Smooth muscle cell of the brain vasculature (primary cell): ENCODE measurements around the gene OAT.
"Not testable (repeated sequence)": the region's sequence is repeated elsewhere in the genome, so short reads cannot be mapped to it uniquely, and the experiment has no call there.

Experiments
- DNase-seq: peaks from one replicate; pipeline ENCODE4 v3.0.0-alpha.2; 2012; ENCODE audit warnings: low read depth, low spot score

The OAT gene

GRCh38 chr10:124378881-124379471 is 39.7 kb downstream of the OAT start:
- DNase-seq: no peak

GRCh38 chr10:124378271-124378670 is 40.5 kb downstream of the OAT start:
- no peak for DNase-seq

GRCh38 chr10:124377101-124377500 is 41.6 kb downstream of the OAT start:
- no peak for DNase-seq

GRCh38 chr10:124376411-124376810 is 42.3 kb downstream of the OAT start:
- DNase-seq: no peak

GRCh38 chr10:124375691-124376090 is 43.0 kb downstream of the OAT start:
- no peak for DNase-seq

- no peak for DNase-seq
Observed at GRCh38 chr10:124375353-124375614, 43.4 kb downstream of the OAT start.

- no peak for DNase-seq
Observed at GRCh38 chr10:124374535-124375352, 44.0 kb downstream of the OAT start.

- no peak for DNase-seq
Observed at GRCh38 chr10:124372899-124373298, 45.8 kb downstream of the OAT start.

GRCh38 chr10:124370426-124370825 is 48.3 kb downstream of the OAT start:
- DNase-seq: no peak

GRCh38 chr10:124369986-124370385 is 48.7 kb downstream of the OAT start:
- no peak for DNase-seq

GRCh38 chr10:124369533-124369932 is 49.2 kb downstream of the OAT start:
- not testable (repeated sequence) for DNase-seq

GRCh38 chr10:124369066-124369465 is 49.7 kb downstream of the OAT start:
- no peak for DNase-seq

- DNase-seq: no peak
Observed at GRCh38 chr10:124367936-124368335, 50.8 kb downstream of the OAT start.

GRCh38 chr10:124367414-124367813 is 51.3 kb downstream of the OAT start:
- no peak for DNase-seq

- DNase-seq: no peak
Observed at GRCh38 chr10:124366825-124367224, 51.9 kb downstream of the OAT start.

GRCh38 chr10:124366343-124366742 is 52.4 kb downstream of the OAT start:
- no peak for DNase-seq

- DNase-seq: no peak
Observed at GRCh38 chr10:124364674-124365073, 54.0 kb downstream of the OAT start.

GRCh38 chr10:124362568-124362967 is 56.2 kb downstream of the OAT start:
- no peak for DNase-seq

GRCh38 chr10:124359336-124359832 is 59.3 kb downstream of the OAT start:
- DNase-seq: no peak

- DNase-seq: no peak
Observed at GRCh38 chr10:124357561-124357885, 61.2 kb downstream of the OAT start.

GRCh38 chr10:124356701-124357560 is 61.8 kb downstream of the OAT start:
- DNase-seq: no peak
